M059J (cell line): ENCODE data around the gene GPBP1L1. TPM values are rescaled to one million over a fixed set of nuclear protein-coding genes. Genes with fewer than 3 reads are reported as not detected.
"Not testable (repeated sequence)": the region's sequence is repeated elsewhere in the genome, so short reads cannot be mapped to it uniquely, and the experiment has no call there.

ENCODE experiments used
- DNase-seq: peaks from one replicate; pipeline ENCODE4 v3.0.0-alpha.2; 2012; ENCODE audit warnings: low read depth
- total RNA-seq: library from RNA; depleted of rRNA; stranded (reverse); fragments of >200 nt; shearing (Covaris generic); gene quantifications from 2 replicates; pipeline ENCODE4 v1.2.3, GENCODE V29; 2014

GPBP1L1 gene
- total RNA-seq, 1 experiment from 2014 or later: 140 TPM

- peak; percentile 75 for DNase-seq
These were observed 7.2 kb downstream of the GPBP1L1 start for GRCh38 chr1:45679123-45679522.

GRCh38 chr1:45678489-45678888 is 7.8 kb downstream of the GPBP1L1 start:
- DNase-seq: no peak

DNA sequence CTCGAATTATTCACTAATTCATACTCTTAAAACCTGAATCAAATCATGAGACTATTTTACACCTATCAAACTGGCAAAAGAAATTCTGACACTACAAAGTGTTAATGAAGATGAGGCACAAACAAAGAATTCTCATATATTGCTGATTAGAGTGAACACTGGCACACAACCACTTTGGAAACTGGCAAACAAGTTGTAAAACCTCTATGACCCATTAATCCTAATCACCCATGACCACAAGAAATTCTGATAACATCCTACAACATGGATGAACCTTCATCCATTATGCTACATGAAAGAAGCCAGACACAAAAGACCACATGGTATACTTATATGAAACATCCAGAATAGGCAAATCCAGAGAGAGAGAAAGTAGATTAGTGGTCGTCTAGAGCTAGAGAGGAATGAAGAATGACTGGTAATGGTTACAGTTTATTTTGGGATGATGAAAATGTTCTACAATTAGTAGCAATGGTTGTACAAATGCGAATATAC is 8.5 kb downstream of the GPBP1L1 start:
- no peak for DNase-seq

GRCh38 chr1:45676553-45676952 is 9.8 kb downstream of the GPBP1L1 start:
- not testable (repeated sequence) for DNase-seq

DNA sequence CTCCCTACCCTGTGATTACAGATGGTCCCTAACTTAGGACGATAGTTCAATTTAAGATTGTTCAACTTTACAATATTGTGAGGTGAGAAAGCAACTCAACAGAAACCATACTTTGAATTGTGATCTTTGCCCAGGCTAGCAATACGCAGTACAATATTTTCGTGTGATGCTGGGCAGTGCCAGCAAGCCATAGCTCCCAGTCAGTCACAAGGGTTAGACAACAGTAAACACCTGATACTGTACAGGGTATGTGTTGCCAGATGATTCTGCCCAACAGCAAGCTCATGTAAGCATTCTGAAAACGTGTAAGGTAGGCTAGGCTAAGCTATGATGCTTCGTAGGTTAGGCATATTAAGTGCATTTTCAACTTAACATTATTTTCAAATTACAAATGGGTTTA is 11.9 kb downstream of the GPBP1L1 start:
- no peak for DNase-seq

DNA sequence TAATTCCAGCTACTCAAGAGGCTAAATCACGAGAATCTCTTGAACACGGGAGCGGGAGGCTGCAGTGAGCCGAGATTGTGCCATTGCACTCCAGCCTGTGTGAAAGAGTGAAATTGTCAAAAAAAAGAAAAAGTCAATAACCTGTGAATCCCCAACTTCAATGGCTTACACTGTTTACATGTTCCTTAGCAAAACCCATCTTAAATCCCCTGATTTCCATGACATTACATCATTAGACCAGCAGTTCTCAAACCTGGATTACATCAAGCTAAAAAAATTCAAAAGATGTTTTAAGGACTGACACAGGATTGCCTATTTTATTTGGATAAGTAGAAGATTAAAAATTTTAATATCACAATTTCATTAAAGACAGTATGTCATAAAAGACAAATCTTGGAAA is 12.4 kb downstream of the GPBP1L1 start:
- DNase-seq: no peak

DNA sequence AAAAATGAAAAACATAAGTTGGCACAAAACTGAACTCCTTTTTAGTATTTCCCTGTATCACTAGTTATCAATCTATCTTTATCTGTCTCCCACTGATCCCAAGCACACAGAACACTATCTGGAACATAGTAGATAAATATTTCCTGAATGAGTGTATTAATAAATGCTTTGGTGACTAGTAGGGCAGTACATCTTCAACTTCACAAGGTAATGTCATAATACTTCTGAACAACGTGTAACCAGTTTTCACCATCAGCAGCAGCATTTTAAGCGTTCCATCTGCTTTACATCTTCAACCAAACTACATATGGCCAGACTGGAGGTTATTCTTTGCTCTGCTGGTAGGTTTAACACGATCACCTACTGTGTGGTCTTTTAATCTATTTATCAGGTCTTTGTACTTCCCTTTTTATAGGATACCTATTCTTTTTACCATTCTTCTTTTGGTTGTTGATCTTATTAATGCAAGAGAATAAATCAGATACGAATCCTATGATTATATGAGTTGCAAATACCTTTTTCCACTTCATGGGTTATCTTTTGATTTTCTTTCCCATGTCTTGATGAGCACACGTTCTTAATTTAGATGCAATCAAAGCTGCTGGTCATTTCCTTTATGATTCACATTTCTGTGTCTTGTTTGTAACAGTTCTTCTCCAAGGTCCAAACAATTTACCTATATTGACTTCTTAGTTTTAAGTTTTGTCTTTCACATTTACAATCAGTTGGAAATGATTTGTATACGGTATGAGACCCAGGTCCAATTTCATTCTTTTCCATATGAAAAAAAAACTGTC is 16.3 kb downstream of the GPBP1L1 start:
- no peak for DNase-seq

DNA sequence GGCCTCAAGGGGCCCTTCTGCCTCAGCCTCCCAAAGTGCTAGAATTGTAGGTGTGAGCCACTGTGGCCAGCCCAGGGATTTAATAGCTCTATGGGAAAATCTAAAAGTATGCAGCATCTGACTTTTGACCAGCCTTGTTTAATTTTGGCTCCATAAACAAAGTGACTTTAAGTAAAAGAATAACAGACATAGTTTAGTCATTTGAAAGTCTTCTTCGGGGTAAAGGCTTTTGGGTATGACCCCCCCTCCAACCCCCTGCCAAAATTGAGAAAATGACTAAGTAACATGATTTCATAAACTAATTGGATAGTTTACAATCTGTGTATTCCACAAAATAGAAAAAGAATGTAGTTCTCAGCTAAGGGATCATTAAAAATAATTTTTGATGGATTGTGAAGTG is 17.0 kb downstream of the GPBP1L1 start:
- peak; percentile 12 for DNase-seq

- no peak for DNase-seq
These were observed 17.8 kb downstream of the GPBP1L1 start for GRCh38 chr1:45668526-45668925.

- DNase-seq: no peak
These were observed 18.8 kb downstream of the GPBP1L1 start for GRCh38 chr1:45667321-45668111.

- DNase-seq: no peak
These were observed 19.5 kb downstream of the GPBP1L1 start for GRCh38 chr1:45666836-45667235.

GRCh38 chr1:45660336-45660735 is 26.0 kb downstream of the GPBP1L1 start:
- no peak for DNase-seq

DNA sequence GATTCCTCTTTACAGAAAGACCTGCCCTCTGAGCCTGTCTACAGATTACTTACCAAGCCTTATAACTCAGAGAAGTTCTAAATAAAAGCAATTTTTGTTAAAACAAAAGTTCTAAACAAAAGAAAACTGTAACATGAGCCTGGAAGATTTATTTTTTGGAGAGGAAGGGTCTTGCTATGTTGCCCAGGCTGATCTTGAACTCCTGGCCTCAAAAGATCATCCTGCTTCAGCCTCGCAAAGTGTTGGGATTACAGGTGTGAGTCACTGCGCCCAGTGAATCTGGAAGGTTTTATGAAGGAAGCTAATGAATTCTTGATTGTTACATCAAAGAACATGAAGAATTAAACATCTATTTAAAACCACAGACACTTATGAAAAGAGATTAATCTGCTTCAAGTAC is 27.1 kb downstream of the GPBP1L1 start:
- DNase-seq: no peak

- DNase-seq: no peak
These were observed 28.2 kb downstream of the GPBP1L1 start for GRCh38 chr1:45658171-45658570.

DNA sequence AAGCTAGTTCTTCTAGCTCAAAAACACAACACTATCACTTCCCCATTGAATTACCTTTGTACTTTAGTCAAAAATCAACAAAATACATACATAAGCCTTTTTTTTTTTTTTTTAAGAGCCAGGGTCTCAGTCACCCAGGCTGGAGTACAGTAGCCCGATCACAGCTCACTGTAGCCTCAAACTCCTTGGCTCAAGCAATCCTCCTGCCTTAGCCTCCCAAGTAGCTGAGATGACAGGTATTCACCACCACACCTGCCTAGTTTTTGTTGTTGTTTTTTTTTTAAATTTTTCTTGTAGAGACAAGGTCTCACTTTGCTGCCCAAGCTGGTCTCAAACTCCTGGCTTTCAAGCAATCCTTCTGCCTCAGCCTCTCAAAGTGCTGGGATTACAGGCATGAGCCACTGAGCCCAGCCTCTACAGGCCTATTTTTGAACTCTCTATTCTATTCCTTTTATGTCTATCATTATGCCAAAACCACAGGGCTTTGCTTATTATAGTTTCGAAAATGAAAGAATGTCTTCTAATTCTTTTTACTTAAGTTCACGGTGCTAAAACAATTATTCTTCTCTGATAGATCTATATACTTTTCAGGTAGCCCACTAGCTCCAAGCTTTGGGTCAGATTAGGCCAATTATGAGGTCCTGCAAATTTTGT is 29.6 kb downstream of the GPBP1L1 start:
- DNase-seq: no peak

GRCh38 chr1:45654540-45655280 is 31.6 kb downstream of the GPBP1L1 start:
- DNase-seq: no peak

DNA sequence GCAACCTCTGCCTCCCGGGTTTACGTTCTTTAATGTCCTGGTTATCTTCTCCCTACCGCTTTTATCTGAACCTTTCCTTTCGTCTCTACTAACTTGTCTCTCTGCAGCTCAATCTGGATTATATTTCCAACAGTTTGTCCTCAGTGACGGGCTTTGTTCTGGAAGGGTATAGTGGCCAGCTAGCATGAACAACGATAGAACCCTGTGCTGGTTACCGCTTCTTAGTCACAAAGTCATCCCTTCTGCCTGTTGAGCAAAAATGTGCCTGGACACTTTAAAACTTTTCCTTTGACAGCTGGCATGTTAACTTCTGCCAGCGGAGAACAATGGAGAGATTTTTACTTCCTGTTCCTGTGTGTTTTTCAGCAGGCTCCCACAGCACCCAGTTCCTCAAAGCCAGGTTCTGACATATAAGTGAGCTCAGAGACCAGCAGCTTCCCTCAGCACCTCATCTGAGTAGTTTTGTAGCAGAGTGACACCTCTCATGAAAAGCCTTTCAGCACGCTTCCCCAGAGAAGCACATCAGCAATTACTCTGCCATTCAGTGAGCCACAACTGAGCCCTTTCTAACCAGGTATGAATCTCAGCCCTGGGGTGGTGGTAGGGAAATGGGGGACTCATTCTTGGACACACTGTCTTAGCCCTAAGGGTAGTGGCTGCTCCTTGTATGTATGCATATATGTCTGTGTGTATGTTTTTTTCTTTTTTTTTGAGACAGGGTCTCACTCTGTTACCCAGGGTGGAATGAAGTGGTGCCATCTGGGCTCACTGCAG is 38.9 kb downstream of the GPBP1L1 start:
- no peak for DNase-seq

DNA sequence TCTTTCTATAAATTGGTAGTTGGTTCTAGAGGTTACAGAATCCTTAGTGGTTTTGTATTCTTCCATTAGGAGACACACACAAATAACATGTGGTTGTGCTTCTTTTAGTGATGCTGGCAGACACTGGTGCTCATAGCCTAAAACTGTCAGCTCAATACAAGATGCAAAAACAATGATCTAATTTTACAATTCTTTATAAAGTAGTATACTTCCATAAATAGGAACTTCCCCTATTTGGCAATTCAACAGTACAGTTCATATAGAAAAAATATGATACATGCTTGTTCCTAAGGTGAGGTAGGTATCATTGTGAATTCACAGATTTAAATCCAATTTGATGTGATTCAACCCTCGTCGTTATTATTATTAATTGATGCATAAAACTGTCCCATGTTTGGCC is 41.7 kb downstream of the GPBP1L1 start:
- DNase-seq: no peak

DNA sequence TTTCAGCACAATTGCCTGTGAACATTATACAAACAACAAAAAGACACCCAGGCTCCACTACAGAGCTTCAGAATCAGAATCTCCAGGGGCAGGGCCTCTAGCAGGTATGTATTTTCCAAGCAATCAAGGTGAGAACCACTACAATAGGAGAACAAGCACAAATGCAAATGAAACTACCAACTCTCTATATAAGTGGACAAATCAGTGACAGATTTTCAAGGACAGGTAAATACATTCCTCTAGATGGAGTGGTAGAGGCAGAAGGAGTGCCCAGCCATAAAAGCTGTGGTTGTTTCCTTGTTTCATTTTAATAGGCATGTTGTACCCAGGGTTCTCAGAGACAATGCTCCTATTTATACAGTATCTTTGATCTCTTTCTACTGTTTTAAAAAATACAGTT is 42.4 kb downstream of the GPBP1L1 start:
- DNase-seq: peak; percentile 38

DNA sequence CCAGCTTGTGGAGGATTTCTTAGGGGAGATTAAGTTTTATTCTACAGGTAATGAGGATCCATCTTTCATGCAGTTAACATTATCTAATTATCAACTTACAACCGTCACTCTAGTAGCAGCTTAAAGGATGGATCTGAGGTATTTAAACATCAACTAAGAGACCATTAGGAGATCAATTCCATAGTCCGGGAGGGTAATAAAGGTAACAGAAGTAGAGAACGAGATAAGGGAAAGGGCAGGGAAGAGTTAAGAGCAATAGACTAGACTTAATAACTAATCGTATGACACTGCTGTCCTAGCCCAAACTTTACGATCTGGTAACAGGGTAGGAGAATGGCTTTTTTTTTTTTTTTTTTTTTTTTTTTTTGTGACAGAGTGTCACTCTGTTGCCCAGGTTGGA is 43.0 kb downstream of the GPBP1L1 start:
- no peak for DNase-seq

DNA sequence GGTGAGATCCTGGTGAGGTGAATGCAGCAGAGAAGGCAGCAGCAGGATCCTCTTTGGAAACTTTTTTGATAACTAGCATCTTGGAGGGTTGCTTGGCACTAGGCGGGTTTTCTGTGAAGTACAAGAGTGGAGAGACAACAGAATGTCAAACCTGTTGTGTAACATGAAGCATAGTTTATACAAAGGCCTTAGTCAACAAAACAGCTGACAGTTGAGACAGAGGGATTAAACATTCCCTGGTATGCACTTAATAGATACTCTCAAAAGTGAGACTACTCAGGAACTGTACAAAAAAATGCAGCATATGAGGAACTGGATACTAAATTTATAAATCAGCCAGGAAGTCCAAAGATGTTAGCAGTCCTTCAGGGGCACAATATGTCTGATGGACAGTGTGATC is 46.0 kb downstream of the GPBP1L1 start:
- no peak for DNase-seq
